HepG2 (cell line): ENCODE measurements around the gene LMNA. TPM values are rescaled to one million over a fixed set of nuclear protein-coding genes. Genes with fewer than 3 reads are reported as not detected.

ENCODE experiments used
- ARNTL ChIP-seq: sonication (generic); formaldehyde crosslinking; IDR thresholded peaks from 2 replicates; pipeline ENCODE4 v1.4.0; 2020; ENCODE audit warnings: mild to moderate bottlenecking, missing genetic modification reagents
- BRD4 ChIP-seq: sonication (generic); formaldehyde crosslinking; IDR thresholded peaks from 2 replicates; pipeline ENCODE4 v1.4.0; 2020; ENCODE audit warnings: missing genetic modification reagents
- CTCF ChIP-seq: sonication (generic); formaldehyde crosslinking; IDR thresholded peaks from 2 replicates; pipeline ENCODE4 v1.5.0; 2020; ENCODE audit warnings: mild to moderate bottlenecking, missing genetic modification reagents, moderate library complexity
- EED ChIP-seq: sonication (generic); formaldehyde crosslinking; IDR thresholded peaks from 2 replicates; pipeline ENCODE4 v1.5.0; 2020; ENCODE audit warnings: mild to moderate bottlenecking, missing genetic modification reagents
- ETS1 ChIP-seq: sonication (generic); formaldehyde crosslinking; IDR thresholded peaks from 2 replicates; pipeline ENCODE4 v1.4.0; 2020; ENCODE audit warnings: missing genetic modification reagents
- FOSL1 ChIP-seq: sonication (generic); formaldehyde crosslinking; IDR thresholded peaks from 2 replicates; pipeline ENCODE4 v1.9.0; 2021; ENCODE audit warnings: missing genetic modification reagents, borderline replicate concordance
- FOXC1 ChIP-seq: sonication (generic); formaldehyde crosslinking; IDR thresholded peaks from 2 replicates; pipeline ENCODE4 v1.8.0; 2022; ENCODE audit warnings: mild to moderate bottlenecking, missing genetic modification reagents, borderline replicate concordance
- HCFC1 ChIP-seq: fragments of 150-350 bp; IDR thresholded peaks from 2 replicates; pipeline ENCODE4 v1.6.1; 2014; ENCODE audit warnings: low read depth, low read length
- KAT8 ChIP-seq: IDR thresholded peaks from 2 replicates; pipeline ENCODE4 v1.6.1; 2016; ENCODE audit warnings: missing genetic modification reagents, missing compliant biosample characterization
- MTA1 ChIP-seq: sonication (generic); formaldehyde crosslinking; IDR thresholded peaks from 2 replicates; pipeline ENCODE4 v1.4.0; 2020; ENCODE audit warnings: missing genetic modification reagents, mild to moderate bottlenecking, borderline replicate concordance
- NCOR1 ChIP-seq: fragments of 200-600 bp; sonication (generic); IDR thresholded peaks from 2 replicates; pipeline ENCODE4 v1.7.0; 2017; ENCODE audit warnings: antibody characterized with exemption, low read length, borderline replicate concordance
- NFATC3 ChIP-seq: sonication (generic); formaldehyde crosslinking; IDR thresholded peaks from 2 replicates; pipeline ENCODE4 v1.5.1; 2020; ENCODE audit warnings: mild to moderate bottlenecking, missing genetic modification reagents
- RARA ChIP-seq: IDR thresholded peaks from 2 replicates; pipeline ENCODE4 v1.6.1; 2016; ENCODE audit warnings: missing genetic modification reagents, missing compliant biosample characterization
- SMAD1 ChIP-seq: sonication (generic); formaldehyde crosslinking; IDR thresholded peaks from 2 replicates; pipeline ENCODE4 v1.4.0; 2020; ENCODE audit warnings: missing genetic modification reagents, low read depth, mild to moderate bottlenecking, borderline replicate concordance
- SMARCE1 ChIP-seq: fragments of 450-650 bp; IDR thresholded peaks from 2 replicates; pipeline ENCODE4 v1.6.1; 2017; ENCODE audit warnings: borderline replicate concordance
- SOX13 ChIP-seq, 3 experiments: fragments of 450-650 bp in 1 of 3; sonication (generic) in 1 of 3; formaldehyde crosslinking in 1 of 3; IDR thresholded peaks in 2 of 3; conservative IDR thresholded peaks in 1 of 3; 2 replicates each; pipeline versions ENCODE4 v1.5.0 to v1.6.1; 2016 to 2020; ENCODE audit warnings: antibody characterized with exemption in 1 of 3, mild to moderate bottlenecking in 1 of 3, missing compliant biosample characterization in 1 of 3, missing genetic modification reagents in 1 of 3, moderate library complexity in 1 of 3
- SP1 ChIP-seq, 2 experiments: fragments of 450-650 bp in 1 of 2; sonication (generic) in 1 of 2; formaldehyde crosslinking in 1 of 2; IDR thresholded peaks; 2 replicates each; pipeline versions ENCODE4 v1.4.0 to v1.6.1; 2016 to 2020; ENCODE audit warnings: missing genetic modification reagents in 1 of 2
- SPEN ChIP-seq: sonication (generic); formaldehyde crosslinking; IDR thresholded peaks from 2 replicates; pipeline ENCODE4 v1.5.1; 2020; ENCODE audit warnings: low read depth, mild to moderate bottlenecking, missing genetic modification reagents
- SRF ChIP-seq: IDR thresholded peaks from 2 replicates; pipeline ENCODE4 v1.6.1; 2011; ENCODE audit warnings: mild to moderate bottlenecking, low read depth, low read length, moderate library complexity
- XBP1 ChIP-seq: sonication (generic); formaldehyde crosslinking; IDR thresholded peaks from 2 replicates; pipeline ENCODE4 v1.5.0; 2020; ENCODE audit warnings: missing genetic modification reagents
- ZBTB7A ChIP-seq: sonication (generic); formaldehyde crosslinking; IDR thresholded peaks from 2 replicates; pipeline ENCODE4 v1.8.0; 2022; ENCODE audit warnings: mild to moderate bottlenecking, missing genetic modification reagents
- ZMYM2 ChIP-seq: sonication (generic); formaldehyde crosslinking; IDR thresholded peaks from 2 replicates; pipeline ENCODE4 v1.8.0; 2022; ENCODE audit warnings: mild to moderate bottlenecking, missing genetic modification reagents
- ZNF468 ChIP-seq: sonication (generic); formaldehyde crosslinking; IDR thresholded peaks from 2 replicates; pipeline ENCODE4 v1.8.0; 2022; ENCODE audit warnings: mild to moderate bottlenecking, moderate library complexity, missing genetic modification reagents
- ZNF556 ChIP-seq: sonication (generic); formaldehyde crosslinking; IDR thresholded peaks from 2 replicates; pipeline ENCODE4 v1.4.0; 2020; ENCODE audit warnings: mild to moderate bottlenecking, missing genetic modification reagents, borderline replicate concordance
- ZNF557 ChIP-seq: sonication (generic); formaldehyde crosslinking; IDR thresholded peaks from 2 replicates; pipeline ENCODE4 v1.4.0; 2020; ENCODE audit warnings: missing genetic modification reagents
- ZNF644 ChIP-seq: IDR thresholded peaks from 2 replicates; pipeline ENCODE4 v1.6.1; 2016; ENCODE audit warnings: low read depth
- ZNF709 ChIP-seq: sonication (generic); formaldehyde crosslinking; IDR thresholded peaks from 2 replicates; pipeline ENCODE4 v1.5.0; 2020; ENCODE audit warnings: mild to moderate bottlenecking, missing genetic modification reagents
- ZNF792 ChIP-seq: IDR thresholded peaks from 2 replicates; pipeline ENCODE4 v1.6.1; 2016
- ZNF883 ChIP-seq: sonication (generic); formaldehyde crosslinking; IDR thresholded peaks from 2 replicates; pipeline ENCODE4 v1.5.1; 2020; ENCODE audit warnings: mild to moderate bottlenecking, missing genetic modification reagents; ENCODE audit errors: not compliant biosample characterization
- polyA plus RNA-seq, 8 experiments: library from polyadenylated mRNA; depleted of rRNA in 3 of 8; stranded (reverse) in 7 of 8; unstranded in 1 of 8; fragments of >200 nt; fragmentation: Illumina TruSeq in 4 of 8; extraction: Trizol in 4 of 8; gene quantifications; 2 replicates each; pipeline versions ENCODE4 v1.2.1 to v1.2.3, GENCODE V29; 2011 to 2016; ENCODE audit warnings: low read depth in 4 of 8, missing spikeins in 1 of 8, mixed read lengths in 1 of 8; ENCODE audit not compliant: insufficient read depth in 1 of 8
- total RNA-seq, 5 experiments: library from RNA; depleted of rRNA; stranded (reverse); fragments of >200 nt; fragmentation: Illumina TruSeq; extraction: Trizol; gene quantifications; 2 replicates each; pipeline ENCODE4 v1.2.3, GENCODE V29; 2016; ENCODE audit warnings: low read depth in 1 of 5

The LMNA gene
- total and polyA plus RNA-seq, 2 of the 13 experiments (the other 11 are each of a cell fraction or from before 2014, with no cell fraction given) = 107 to 225 TPM

DNA sequence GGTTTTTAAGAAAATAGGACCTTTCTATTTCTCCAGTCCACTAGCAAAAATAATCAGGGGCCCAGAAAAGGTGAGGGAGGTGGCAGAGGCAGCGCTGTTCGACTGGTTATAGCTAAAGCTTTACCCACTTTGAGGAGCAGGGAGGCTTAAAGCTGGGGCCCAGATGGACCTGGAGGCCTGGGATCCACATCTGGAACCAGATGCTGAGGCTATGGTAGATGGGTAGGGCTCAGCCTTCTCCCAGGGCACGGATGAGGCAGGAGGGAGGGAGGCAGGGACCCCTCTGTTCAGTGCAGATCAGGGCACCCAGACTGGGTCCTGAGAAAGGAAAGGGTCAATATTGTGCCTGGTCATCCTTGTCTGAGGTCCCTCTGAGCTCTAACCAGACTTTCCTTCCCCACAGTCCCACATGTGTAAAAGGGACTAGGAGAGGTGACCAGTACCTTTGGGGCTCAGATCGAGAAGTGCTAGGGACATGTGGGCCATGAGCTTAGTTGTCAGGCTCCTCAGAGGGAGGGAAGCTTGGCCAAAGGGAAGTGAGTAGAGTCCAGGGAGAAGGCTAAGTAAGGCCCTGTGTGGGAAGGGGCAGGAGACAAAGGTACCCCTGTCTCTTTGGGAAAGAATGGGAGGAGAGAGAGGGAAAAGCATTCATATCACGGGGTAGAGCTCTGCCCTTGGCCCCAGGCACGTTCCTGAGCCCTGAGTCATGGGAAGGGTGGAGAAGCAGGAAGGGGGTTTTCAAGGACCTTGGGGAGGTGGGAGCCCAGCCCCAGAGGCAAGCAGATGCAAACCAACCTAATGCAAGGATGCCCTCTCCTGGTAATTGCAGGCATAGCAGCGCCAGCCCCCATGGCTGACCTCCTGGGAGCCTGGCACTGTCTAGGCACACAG, 15.4 kb downstream of the LMNA start (continued):
- TF ChIP-seq ZNF644 (peak; percentile 39; the same call in 1 of the 2 replicates), FOSL1 (peak; percentile 99), SMARCE1 (no peak), SOX13 (IDR thresholded peaks at IDR 0.05) (peak; percentile 78), SOX13 (CRISPR knock-in tag; conservative IDR thresholded peaks at IDR 0.05 in 1 of 2, IDR thresholded peaks at IDR 0.05 in 1 of 2) (peak in 1 of 2 experiments; percentile 95; a peak in 2 of 4 replicates), NCOR1 (no peak; the same call in 1 of the 2 replicates), HCFC1 (no peak), ARNTL (peak; percentile 72; the same call in 1 of the 2 replicates), CTCF (CRISPR knock-in tag) (peak; percentile 99), ZNF883 (CRISPR knock-in tag) (no peak), ZNF556 (CRISPR knock-in tag) (peak; percentile 83; the same call in 1 of the 2 replicates), SMAD1 (CRISPR knock-in tag) (no peak), SRF (0 out of 2 replicates have a peak, but pooled peaks have one; percentile 19), EED (0 out of 2 replicates have a peak, but pooled peaks have one; percentile 46), ZNF557 (CRISPR knock-in tag) (no peak), ZNF792 (CRISPR knock-in tag) (peak; percentile 85; the same call in 1 of the 2 replicates), SPEN (CRISPR knock-in tag) (peak; percentile 68; the same call in 1 of the 2 replicates), RARA (peak; percentile 84), ZNF468 (CRISPR knock-in tag) (no peak), BRD4 (CRISPR knock-in tag) (no peak; the same call in 1 of the 2 replicates), XBP1 (no peak), SP1 (IDR thresholded peaks at IDR 0.05) (no peak), SP1 (CRISPR knock-in tag; IDR thresholded peaks at IDR 0.05) (no peak), FOXC1 (CRISPR knock-in tag) (peak; percentile 66; the same call in 1 of the 2 replicates), ZNF709 (peak; percentile 80; the same call in 1 of the 2 replicates), MTA1 (CRISPR knock-in tag) (peak; percentile 91), KAT8 (CRISPR knock-in tag) (peak; percentile 69; the same call in 1 of the 2 replicates), ZBTB7A (CRISPR knock-in tag) (peak; percentile 97), NFATC3 (CRISPR knock-in tag) (no peak), ETS1 (CRISPR knock-in tag) (no peak), ZMYM2 (CRISPR knock-in tag) (no peak)
